K562 (cell line): ENCODE measurements around the gene NUCKS1. TPM values are rescaled to one million over a fixed set of nuclear protein-coding genes. Genes with fewer than 3 reads are reported as not detected.

Experiments
- CGGBP1 ChIP-seq: fragments of 250-450 bp; sonication (Bioruptor Pico); IDR thresholded peaks from 2 replicates; pipeline ENCODE4 v1.9.0; 2021; ENCODE audit warnings: mild to moderate bottlenecking
- EP300 ChIP-seq: IDR thresholded peaks from 2 replicates; pipeline ENCODE4 v1.6.1; 2012; ENCODE audit warnings: low read length, improper control_type of control experiment
- FOXM1 ChIP-seq, 2 experiments: fragments of 450-650 bp in 1 of 2; sonication (generic) in 1 of 2; formaldehyde crosslinking in 1 of 2; IDR thresholded peaks; 2 replicates each; pipeline versions ENCODE4 v1.6.1 to v1.9.0; 2017 to 2022; ENCODE audit warnings: low read depth in 2 of 2, mild to moderate bottlenecking in 2 of 2, missing genetic modification reagents in 1 of 2, moderate library complexity in 1 of 2
- ID3 ChIP-seq, 2 experiments: fragments of 250-450 bp in 1 of 2; fragments of 450-650 bp in 1 of 2; sonication (Bioruptor Pico) in 1 of 2; IDR thresholded peaks; 2 replicates each; pipeline versions ENCODE4 v1.6.1 to v1.8.0; 2016 to 2021; ENCODE audit warnings: mild to moderate bottlenecking in 2 of 2, moderate library complexity in 2 of 2, missing compliant biosample characterization in 1 of 2, missing genetic modification characterization in 1 of 2
- LEF1 ChIP-seq: fragments of 450-650 bp; IDR thresholded peaks from 2 replicates; pipeline ENCODE4 v1.6.1; 2016; ENCODE audit warnings: mild to moderate bottlenecking
- MYC ChIP-seq, 2 experiments: fragments of 250-450 bp in 1 of 2; sonication (Bioruptor Pico) in 1 of 2; IDR thresholded peaks; 2 replicates each; pipeline versions ENCODE4 v1.5.1 to v1.6.1; 2012 to 2021; ENCODE audit warnings: low read depth in 2 of 2, borderline replicate concordance in 1 of 2, improper control_type of control experiment in 1 of 2, low read length in 1 of 2, mild to moderate bottlenecking in 1 of 2, moderate library complexity in 1 of 2
- SAFB ChIP-seq: fragments of 200-400 bp; formaldehyde crosslinking; IDR thresholded peaks from 2 replicates; pipeline ENCODE4 v1.6.1; 2017; ENCODE audit warnings: low read depth, low read length, borderline replicate concordance
- SMAD2 ChIP-seq: fragments of 150-350 bp; IDR thresholded peaks from 2 replicates; pipeline ENCODE4 v1.6.1; 2014; ENCODE audit warnings: low read depth, mild to moderate bottlenecking, low read length
- TAF1 ChIP-seq: IDR thresholded peaks from 2 replicates; pipeline ENCODE4 v1.6.1; 2011; ENCODE audit warnings: mild to moderate bottlenecking, low read length, moderate library complexity; ENCODE audit not compliant: insufficient read depth, control insufficient read depth, severe bottlenecking; ENCODE audit errors: extremely low read depth
- TCF15 ChIP-seq: fragments of 250-450 bp; sonication (Bioruptor Pico); IDR thresholded peaks from 2 replicates; pipeline ENCODE4 v1.8.0; 2022; ENCODE audit warnings: moderate library complexity, mild to moderate bottlenecking, inconsistent platforms
- ZBTB33 ChIP-seq: sonication (generic); formaldehyde crosslinking; IDR thresholded peaks from 2 replicates; pipeline ENCODE4 v1.8.1; 2023; ENCODE audit warnings: mild to moderate bottlenecking, missing genetic modification reagents
- ZBTB5 ChIP-seq: fragments of 450-650 bp; IDR thresholded peaks from 2 replicates; pipeline ENCODE4 v1.6.1; 2017; ENCODE audit warnings: antibody characterized with exemption
- ZFP1 ChIP-seq: fragments of 450-650 bp; formaldehyde crosslinking; IDR thresholded peaks from 2 replicates; pipeline ENCODE4 v1.4.0; 2020; ENCODE audit warnings: mild to moderate bottlenecking, mixed read lengths
- ZNF740 ChIP-seq, 3 experiments: fragments of 200-800 bp in 1 of 3; sonication (Bioruptor generic) in 1 of 3; sonication (generic) in 1 of 3; formaldehyde crosslinking in 1 of 3; IDR thresholded peaks; 2 replicates each; pipeline versions ENCODE4 v1.6.1 to v1.8.0; 2016 to 2022; ENCODE audit warnings: mild to moderate bottlenecking in 2 of 3, missing compliant biosample characterization in 2 of 3, missing genetic modification characterization in 2 of 3, missing genetic modification reagents in 1 of 3
- ZNF764 ChIP-seq: fragments of 250-450 bp; sonication (Bioruptor Pico); IDR thresholded peaks from 2 replicates; pipeline ENCODE4 v1.4.0; 2020; ENCODE audit warnings: low read depth, mild to moderate bottlenecking, moderate library complexity
- polyA plus RNA-seq, 8 experiments: library from polyadenylated mRNA; depleted of rRNA in 4 of 8; stranded (reverse) in 5 of 8; unstranded in 3 of 8; fragments of >200 nt; fragmentation: Nextera tagmentation in 2 of 8; fragmentation: Illumina TruSeq in 1 of 8; extraction: Ambion mirVana in 2 of 8; extraction: Trizol in 1 of 8; gene quantifications; 2 replicates each; pipeline versions ENCODE4 v1.2.1 to v1.2.3, GENCODE V29; 2011 to 2014; ENCODE audit warnings: inconsistent platforms in 1 of 8, missing spikeins in 1 of 8
- total RNA-seq, 7 experiments: library from RNA; depleted of rRNA in 6 of 7; stranded (reverse); fragments of >200 nt in 6 of 7; fragmentation: Illumina TruSeq in 2 of 7; extraction: Trizol in 2 of 7; gene quantifications; 2 replicates each; pipeline versions ENCODE4 v1.2.1 to v1.2.3, GENCODE V29; 2011 to 2021; ENCODE audit warnings: low replicate concordance in 1 of 7

Gene NUCKS1
- total and polyA plus RNA-seq, 9 of the 15 experiments (the other 6 are each of a cell fraction or from before 2014, with no cell fraction given), result 66.7 to 244 (median 149) TPM

GRCh38 chr1:205749234-205750137, 496 bp downstream of the NUCKS1 start (continued):
- TF ChIP-seq TCF15 (peak; percentile 70; the same call in 1 of the 2 replicates), ZBTB5 (no peak), CGGBP1 (no peak), TAF1 (peak; percentile 58), ID3 (CRISPR knock-in tag; IDR thresholded peaks at IDR 0.05) (no peak), ID3 (tag; IDR thresholded peaks at IDR 0.05) (0 out of 2 replicates have a peak, but pooled peaks have one; percentile 60), ZFP1 (CRISPR knock-in tag) (0 out of 2 replicates have a peak, but pooled peaks have one; percentile 42), SAFB (0 out of 2 replicates have a peak, but pooled peaks have one; percentile 46), LEF1 (peak; percentile 78), EP300 (peak; percentile 21; the same call in 1 of the 2 replicates), ZBTB33 (CRISPR knock-in tag) (0 out of 2 replicates have a peak, but pooled peaks have one; percentile 36), MYC (IDR thresholded peaks at IDR 0.05; ENCODE audit: low read depth, low read length) (no peak; the same call in 1 of the 2 replicates), MYC (CRISPR knock-in tag; IDR thresholded peaks at IDR 0.05; ENCODE audit: borderline replicate concordance, low read depth) (no peak; the same call in none of the 2 replicates), FOXM1 (IDR thresholded peaks at IDR 0.05; ENCODE audit: low read depth) (peak; percentile 40; the same call in 1 of the 2 replicates), FOXM1 (CRISPR knock-in tag; IDR thresholded peaks at IDR 0.05; ENCODE audit: low read depth) (no peak), ZNF740 (CRISPR knock-in tag; IDR thresholded peaks at IDR 0.05) (peak; percentile 93), ZNF740 (tag; IDR thresholded peaks at IDR 0.05) (peak; percentile 24 to 91; a peak in 2 of 4 replicates), SMAD2 (no peak), ZNF764 (0 out of 2 replicates have a peak, but pooled peaks have one; percentile 51)
